GM20431 (cell line): ENCODE results near the gene ANKRA2.

Source experiments
- in situ Hi-C: fragments of 300-500 bp; cut with MseI, MboI; formaldehyde crosslinking; loops from one replicate; pipeline ENCODE4 v1.15.0; 2020; ENCODE audit warnings: low sequenced_read_pairs; ENCODE audit not compliant: unreplicated experiment

Gene ANKRA2

GRCh38 chr5:73558950-73559349 lies 6.5 kb downstream of the ANKRA2 start:
- in situ Hi-C loops: no loop called here

GRCh38 chr5:73552642-73553041 lies 12.8 kb downstream of the ANKRA2 start:
- in situ Hi-C loops: no loop called here

GRCh38 chr5:73550016-73550415 lies 15.4 kb downstream of the ANKRA2 start:
- in situ Hi-C loops: no loop called here

GRCh38 chr5:73545403-73545779 lies 20.0 kb downstream of the ANKRA2 start:
- in situ Hi-C loops: no loop called here

- in situ Hi-C loops: no loop called here
These were observed 20.7 kb downstream of the ANKRA2 start for GRCh38 chr5:73544429-73545402.

- in situ Hi-C loops: no loop called here
These were observed 23.4 kb downstream of the ANKRA2 start for GRCh38 chr5:73542020-73542419.

- in situ Hi-C loops: no loop called here
These were observed 25.2 kb downstream of the ANKRA2 start for GRCh38 chr5:73540192-73540591.

GRCh38 chr5:73539730-73540129 lies 25.7 kb downstream of the ANKRA2 start:
- in situ Hi-C loops: no loop called here

GRCh38 chr5:73534971-73535370 lies 30.5 kb downstream of the ANKRA2 start:
- in situ Hi-C loops: no loop called here

GRCh38 chr5:73534011-73534644 lies 31.3 kb downstream of the ANKRA2 start:
- in situ Hi-C loops: no loop called here

- in situ Hi-C loops: no loop called here
These were observed 33.2 kb downstream of the ANKRA2 start for GRCh38 chr5:73532195-73532594.

GRCh38 chr5:73531356-73531755 lies 34.1 kb downstream of the ANKRA2 start:
- in situ Hi-C loops: no loop called here

GRCh38 chr5:73529081-73529480 lies 36.4 kb downstream of the ANKRA2 start:
- in situ Hi-C loops: no loop called here

GRCh38 chr5:73528248-73528647 lies 37.2 kb downstream of the ANKRA2 start:
- in situ Hi-C loops: no loop called here

- in situ Hi-C loops: no loop called here
These were observed 39.7 kb downstream of the ANKRA2 start for GRCh38 chr5:73525606-73526203.

GRCh38 chr5:73523861-73524260 lies 41.6 kb downstream of the ANKRA2 start:
- in situ Hi-C loops: no loop called here

GRCh38 chr5:73522989-73523388 lies 42.5 kb downstream of the ANKRA2 start:
- in situ Hi-C loops: no loop called here

GRCh38 chr5:73519531-73520283 lies 45.7 kb downstream of the ANKRA2 start:
- in situ Hi-C loops: no loop called here

- in situ Hi-C loops: no loop called here
These were observed 50.2 kb downstream of the ANKRA2 start for GRCh38 chr5:73515232-73515631.

- in situ Hi-C loops: no loop called here
These were observed 51.0 kb downstream of the ANKRA2 start for GRCh38 chr5:73514418-73514817.
